CD4-positive, alpha-beta T cell treated with Interleukin-15 for 1 hour (primary cell): ENCODE measurements around the gene ATF5.

ENCODE experiments used
- DNase-seq: peaks from one replicate; pipeline ENCODE4 v3.0.0-alpha.2; 2020

The ATF5 gene

GRCh38 chr19:49894879-49895565, 34.0 kb upstream of the ATF5 start:
- peak; percentile 64 for DNase-seq

GRCh38 chr19:49895566-49896297, 33.3 kb upstream of the ATF5 start:
- no peak for DNase-seq

GRCh38 chr19:49896863-49897621, 32.0 kb upstream of the ATF5 start, which contains the start of gene IL4I1:
Gene IL4I1, minus strand, starts transcription at chr19:49896887. Its CDS starts 727 bp downstream, at chr19:49896160.
- DNase-seq = peak; percentile 84

GRCh38 chr19:49904136-49904535, 24.9 kb upstream of the ATF5 start:
- no peak for DNase-seq

GRCh38 chr19:49906879-49907564, 22.0 kb upstream of the ATF5 start:
- no peak for DNase-seq

GRCh38 chr19:49907745-49908446, 21.1 kb upstream of the ATF5 start:
- DNase-seq = peak; percentile 43

- DNase-seq = no peak
Measured at GRCh38 chr19:49908480-49909420, 20.3 kb upstream of the ATF5 start.

- no peak for DNase-seq
Measured at GRCh38 chr19:49910179-49910578, 18.8 kb upstream of the ATF5 start.

- DNase-seq = peak; percentile 65
Measured at GRCh38 chr19:49911381-49912145, 17.4 kb upstream of the ATF5 start.

GRCh38 chr19:49912965-49913685, 15.9 kb upstream of the ATF5 start:
- no peak for DNase-seq

GRCh38 chr19:49913720-49914119, 15.3 kb upstream of the ATF5 start:
- DNase-seq = no peak

GRCh38 chr19:49915271-49915670, 13.7 kb upstream of the ATF5 start:
- no peak for DNase-seq

GRCh38 chr19:49916839-49917733, 11.9 kb upstream of the ATF5 start:
- DNase-seq = no peak

GRCh38 chr19:49918089-49918488, 10.9 kb upstream of the ATF5 start:
- DNase-seq = no peak

- DNase-seq = peak; percentile 1
Measured at GRCh38 chr19:49920624-49921363, 8.2 kb upstream of the ATF5 start.

- no peak for DNase-seq
Measured at GRCh38 chr19:49921871-49922795, 6.9 kb upstream of the ATF5 start.
